Activated CD4-positive, CD25-positive, alpha-beta regulatory T cell treated with anti-CD3 and anti-CD28 coated beads, Interleukin-2, amount 50 U/mL, for 16 hours (primary cell): ENCODE data around the gene IL31RA.
"Not testable (repeated sequence)": the region's sequence is repeated elsewhere in the genome, so short reads cannot be mapped to it uniquely, and the experiment has no call there.

Source experiments
- DNase-seq: peaks from one replicate; pipeline ENCODE4 v3.0.0-alpha.2; 2020; ENCODE audit warnings: low read depth, low spot score

IL31RA gene

GRCh38 chr5:55925181-55925580 is 74.0 kb downstream of the IL31RA start:
- no peak for DNase-seq

- no peak for DNase-seq
Measured at GRCh38 chr5:55925712-55926111, 74.6 kb downstream of the IL31RA start.

GRCh38 chr5:55926476-55926875 is 75.3 kb downstream of the IL31RA start:
- no peak for DNase-seq

- DNase-seq: no peak
Measured at GRCh38 chr5:55927861-55928655, 76.9 kb downstream of the IL31RA start.

GRCh38 chr5:55929020-55929799 is 78.1 kb downstream of the IL31RA start:
- no peak for DNase-seq

- DNase-seq: no peak
Measured at GRCh38 chr5:55932700-55933099, 81.5 kb downstream of the IL31RA start.

GRCh38 chr5:55933377-55934114 is 82.4 kb downstream of the IL31RA start:
- DNase-seq: no peak

GRCh38 chr5:55934115-55934613 is 83.0 kb downstream of the IL31RA start:
- DNase-seq: no peak

- no peak for DNase-seq
Measured at GRCh38 chr5:55934720-55935119, 83.6 kb downstream of the IL31RA start.

- DNase-seq: no peak
Measured at GRCh38 chr5:55935371-55935770, 84.2 kb downstream of the IL31RA start.

- peak; percentile 52 for DNase-seq
Measured at GRCh38 chr5:55936100-55936693, 85.0 kb downstream of the IL31RA start.

- not testable (repeated sequence) for DNase-seq
Measured at GRCh38 chr5:55937598-55937997, 86.4 kb downstream of the IL31RA start.

GRCh38 chr5:55941154-55941553 is 90.0 kb downstream of the IL31RA start:
- DNase-seq: not testable (repeated sequence)

GRCh38 chr5:55959208-55959607 is 108.1 kb downstream of the IL31RA start:
- DNase-seq: no peak

GRCh38 chr5:55960779-55961178 is 109.6 kb downstream of the IL31RA start:
- DNase-seq: no peak

GRCh38 chr5:55965525-55965924 is 114.4 kb downstream of the IL31RA start:
- no peak for DNase-seq

- DNase-seq: no peak
Measured at GRCh38 chr5:55966284-55966683, 115.1 kb downstream of the IL31RA start.

GRCh38 chr5:55969956-55970355 is 118.8 kb downstream of the IL31RA start:
- DNase-seq: no peak
